GM06990 (cell line): Measurements from ENCODE around the gene SPTBN1.

Experiments used
- DNase-seq: peaks from one replicate; pipeline ENCODE4 v3.0.0-alpha.2; 2011; ENCODE audit not compliant: insufficient read length; ENCODE audit errors: extremely low read depth
- H3K27me3 ChIP-seq: replicated peaks from 2 replicates; pipeline ENCODE4 v1.6.0; 2011; ENCODE audit warnings: low read length; ENCODE audit not compliant: control insufficient read depth, insufficient read depth
- H3K36me3 ChIP-seq: 2 replicates; pipeline ENCODE4 v1.5.1; 2011; ENCODE audit warnings: low read length; ENCODE audit not compliant: control insufficient read depth, insufficient read depth
- H3K4me3 ChIP-seq: replicated peaks from 2 replicates; pipeline ENCODE4 v1.5.1; 2011; ENCODE audit warnings: low read depth, mild to moderate bottlenecking, control low read depth, low read length
- TF ChIP-seq, protein P1 (sequence below): IDR thresholded peaks from 2 replicates; pipeline ENCODE4 v1.5.1; 2011; ENCODE audit warnings: low read length, control low read depth, mild to moderate bottlenecking, inconsistent platforms; ENCODE audit not compliant: insufficient read depth, poor library complexity, severe bottlenecking

SPTBN1 gene

DNA sequence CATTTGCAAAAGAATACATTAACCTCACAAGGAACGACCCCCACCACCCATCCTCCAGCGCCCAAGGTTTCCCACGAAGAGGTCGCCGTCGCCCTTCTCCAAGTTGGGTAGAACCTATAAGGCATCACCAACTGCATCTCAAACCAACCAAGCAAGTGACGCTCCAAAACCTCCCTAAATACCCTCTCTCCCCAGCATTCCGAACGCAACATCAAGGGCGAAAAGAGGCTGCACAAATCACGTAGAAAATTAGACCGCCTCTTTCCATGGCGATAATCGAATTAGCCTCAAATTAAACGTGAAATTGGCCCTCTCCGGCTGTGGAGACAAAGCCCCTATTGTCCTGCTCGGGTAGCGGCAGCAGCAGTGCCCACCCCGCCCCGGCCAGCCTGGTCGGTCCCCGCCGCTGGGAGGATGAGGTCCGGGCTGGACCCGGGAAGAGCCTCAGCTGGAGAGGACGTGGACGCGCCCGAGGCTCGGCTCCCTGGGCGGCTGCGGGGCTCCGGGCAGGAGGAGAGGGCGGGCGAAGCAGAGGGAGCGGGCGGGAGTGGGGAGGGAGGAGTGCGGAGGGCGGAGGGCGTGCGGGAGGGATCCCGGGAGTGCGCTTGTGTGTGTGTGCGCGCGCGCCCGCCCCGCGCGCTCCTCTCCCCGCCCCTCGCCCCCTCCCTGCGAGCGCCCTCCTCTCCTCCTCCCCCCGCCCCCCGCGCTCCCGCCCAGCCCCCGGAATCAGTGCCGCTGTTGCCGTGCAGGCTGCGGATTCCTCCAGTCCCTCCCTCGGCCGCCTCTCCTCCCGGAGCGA is at the start of gene SPTBN1:
Gene SPTBN1, plus strand, starts transcription at position 765 of the 799 bp plus-strand sequence. CDS start 70,092 bp downstream, outside the sequence.
- DNase-seq: peak; percentile 76
- Histone ChIP-seq H3K4me3 (peak within 1 kb of the TSS; percentile 55), H3K27me3 (no peaks in the 10 kb centered on the region; the same call in none of the 2 replicates), H3K36me3 (no peaks in the 10 kb centered on the region)
- TF ChIP-seq, protein P1, sequence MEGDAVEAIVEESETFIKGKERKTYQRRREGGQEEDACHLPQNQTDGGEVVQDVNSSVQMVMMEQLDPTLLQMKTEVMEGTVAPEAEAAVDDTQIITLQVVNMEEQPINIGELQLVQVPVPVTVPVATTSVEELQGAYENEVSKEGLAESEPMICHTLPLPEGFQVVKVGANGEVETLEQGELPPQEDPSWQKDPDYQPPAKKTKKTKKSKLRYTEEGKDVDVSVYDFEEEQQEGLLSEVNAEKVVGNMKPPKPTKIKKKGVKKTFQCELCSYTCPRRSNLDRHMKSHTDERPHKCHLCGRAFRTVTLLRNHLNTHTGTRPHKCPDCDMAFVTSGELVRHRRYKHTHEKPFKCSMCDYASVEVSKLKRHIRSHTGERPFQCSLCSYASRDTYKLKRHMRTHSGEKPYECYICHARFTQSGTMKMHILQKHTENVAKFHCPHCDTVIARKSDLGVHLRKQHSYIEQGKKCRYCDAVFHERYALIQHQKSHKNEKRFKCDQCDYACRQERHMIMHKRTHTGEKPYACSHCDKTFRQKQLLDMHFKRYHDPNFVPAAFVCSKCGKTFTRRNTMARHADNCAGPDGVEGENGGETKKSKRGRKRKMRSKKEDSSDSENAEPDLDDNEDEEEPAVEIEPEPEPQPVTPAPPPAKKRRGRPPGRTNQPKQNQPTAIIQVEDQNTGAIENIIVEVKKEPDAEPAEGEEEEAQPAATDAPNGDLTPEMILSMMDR: no peak

DNA sequence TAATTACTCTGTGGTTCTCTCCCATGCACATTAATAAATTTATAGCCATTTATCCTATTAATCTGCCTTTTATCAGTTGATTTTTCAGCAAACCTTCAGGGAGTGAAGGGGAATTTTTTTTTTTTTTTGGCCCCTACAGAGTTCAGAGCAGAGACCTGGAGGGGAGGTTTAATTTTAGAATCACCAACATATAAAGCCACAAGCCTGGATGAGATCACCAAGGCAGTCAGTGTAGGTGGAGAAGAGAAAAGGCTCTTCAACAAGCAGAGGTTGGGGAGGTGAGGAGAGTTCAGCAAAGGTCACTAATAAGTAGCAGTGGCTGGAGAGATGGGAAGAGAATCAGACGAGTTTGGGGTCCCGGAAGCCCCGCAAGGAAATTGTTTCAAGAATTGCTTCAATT is 48.4 kb upstream of the SPTBN1 start:
- TF ChIP-seq, protein P1: no peak
- no peak for DNase-seq
- H3K36me3 ChIP-seq: no peaks in the 10 kb centered on the region
- H3K4me3 ChIP-seq: no peak overlapping the region
- no peaks in the 10 kb centered on the region for H3K27me3 ChIP-seq

DNA sequence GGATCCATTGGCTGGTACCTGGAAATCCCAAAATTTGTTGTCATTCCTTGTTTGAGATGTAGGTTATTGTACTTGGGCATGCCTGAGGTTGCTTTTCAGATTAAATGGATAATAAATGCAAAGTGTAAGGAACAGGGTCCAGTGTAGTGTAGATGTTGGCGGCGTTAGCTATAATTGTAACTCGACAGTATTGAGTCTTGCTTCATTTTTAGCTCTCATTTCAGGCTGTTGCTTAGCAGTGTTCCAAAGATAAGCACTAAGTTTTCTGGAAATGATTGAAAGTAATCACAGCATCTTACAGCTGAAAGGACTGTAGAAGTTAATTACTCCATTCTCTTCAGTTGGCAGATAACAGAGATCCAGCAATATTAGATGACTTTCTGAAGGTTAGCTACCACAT is 47.8 kb upstream of the SPTBN1 start:
- TF ChIP-seq, protein P1: no peak
- Histone ChIP-seq H3K36me3 (no peaks in the 10 kb centered on the region), H3K27me3 (no peaks in the 10 kb centered on the region), H3K4me3 (no peak overlapping the region)
- DNase-seq: no peak

DNA sequence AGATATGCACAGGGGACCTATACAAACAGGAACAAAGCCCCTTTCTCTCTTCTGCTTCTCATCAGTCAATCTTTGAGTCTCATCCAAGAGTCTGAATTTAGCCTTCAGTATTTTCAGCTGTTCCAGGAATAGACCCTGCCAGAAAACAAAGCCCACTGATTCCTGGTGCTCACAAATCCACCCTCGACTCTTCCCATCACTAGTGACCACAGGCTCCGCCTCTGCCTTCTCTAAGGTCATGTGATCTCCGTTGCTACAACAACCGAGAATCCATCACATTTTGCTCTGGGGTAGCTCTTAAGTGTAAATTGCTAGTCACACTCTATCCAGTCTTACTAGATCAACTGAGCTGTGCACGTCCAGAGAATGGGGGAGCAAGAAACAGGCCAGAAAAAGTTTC is 46.4 kb upstream of the SPTBN1 start:
- TF ChIP-seq, protein P1: no peak
- DNase-seq: no peak
- H3K4me3 ChIP-seq: no peak overlapping the region
- H3K36me3 ChIP-seq: no peaks in the 10 kb centered on the region
- H3K27me3 ChIP-seq: no peaks in the 10 kb centered on the region

DNA sequence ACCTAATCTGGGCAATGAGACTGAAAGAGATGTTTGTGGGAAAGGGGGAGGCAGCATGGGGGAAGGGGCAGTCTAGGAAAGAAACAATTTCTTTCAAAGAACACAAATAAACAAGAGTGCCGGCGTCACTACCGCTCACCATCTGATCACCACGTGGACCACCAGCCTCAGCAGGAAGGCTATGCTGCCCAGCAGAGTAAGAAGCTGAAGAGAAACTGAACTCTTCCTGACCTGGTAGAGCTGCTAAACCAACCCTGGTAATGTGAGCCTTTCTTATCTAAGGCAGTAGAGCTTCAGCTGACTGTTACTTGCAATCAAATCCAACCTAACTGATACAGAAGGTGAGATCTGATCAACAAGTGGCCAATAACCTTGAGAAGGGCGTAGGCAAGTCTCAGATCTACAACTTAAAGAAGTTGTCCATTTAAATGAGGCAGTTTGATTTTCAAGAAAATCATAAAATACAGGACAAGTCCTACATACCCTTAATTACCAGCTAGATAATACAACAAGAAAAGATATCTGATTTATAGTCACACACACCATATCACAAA is 44.2 kb upstream of the SPTBN1 start:
- Histone ChIP-seq H3K4me3 (no peak overlapping the region), H3K36me3 (no peaks in the 10 kb centered on the region), H3K27me3 (no peaks in the 10 kb centered on the region)
- DNase-seq: no peak
- TF ChIP-seq, protein P1: no peak
